HG03066 (cell line): ENCODE data around the gene EFCAB11.
A peak's percentile ranks its signal among the peaks of the same experiment; 100 is the strongest.
"Not testable (repeated sequence)": the region's sequence is repeated elsewhere in the genome, so short reads cannot be mapped to it uniquely, and the experiment has no call there.

Source experiments
- ATAC-seq: cut with Tn5 transposase; IDR thresholded peaks from one replicate; pipeline ENCODE4 v1.9.1; 2021; ENCODE audit warnings: low read depth; ENCODE audit not compliant: unreplicated experiment

EFCAB11 gene

GRCh38 chr14:89881839-89882238 lies 72.7 kb downstream of the EFCAB11 start:
- ATAC-seq = peak; percentile 74

- not testable (repeated sequence) for ATAC-seq
These were observed 80.4 kb downstream of the EFCAB11 start for GRCh38 chr14:89874091-89874490.

- no peak for ATAC-seq
These were observed 84.2 kb downstream of the EFCAB11 start for GRCh38 chr14:89870316-89870715.

- ATAC-seq = no peak
These were observed 84.9 kb downstream of the EFCAB11 start for GRCh38 chr14:89869606-89870005.

- no peak for ATAC-seq
These were observed 88.1 kb downstream of the EFCAB11 start for GRCh38 chr14:89866458-89866857.

GRCh38 chr14:89865153-89865552 lies 89.4 kb downstream of the EFCAB11 start:
- no peak for ATAC-seq

- no peak for ATAC-seq
These were observed 91.7 kb downstream of the EFCAB11 start for GRCh38 chr14:89862856-89863255.

GRCh38 chr14:89861630-89862029 lies 92.9 kb downstream of the EFCAB11 start:
- no peak for ATAC-seq

- ATAC-seq = no peak
These were observed 96.4 kb downstream of the EFCAB11 start for GRCh38 chr14:89858089-89858488.

GRCh38 chr14:89856871-89857345 lies 97.6 kb downstream of the EFCAB11 start:
- no peak for ATAC-seq

- no peak for ATAC-seq
These were observed 98.4 kb downstream of the EFCAB11 start for GRCh38 chr14:89855961-89856656.

GRCh38 chr14:89853936-89854693 lies 100.4 kb downstream of the EFCAB11 start:
- ATAC-seq = no peak

GRCh38 chr14:89851106-89851505 lies 103.4 kb downstream of the EFCAB11 start:
- no peak for ATAC-seq

- ATAC-seq = no peak
These were observed 104.6 kb downstream of the EFCAB11 start for GRCh38 chr14:89849931-89850330.

GRCh38 chr14:89848165-89848564 lies 106.4 kb downstream of the EFCAB11 start:
- no peak for ATAC-seq

GRCh38 chr14:89845346-89845745 lies 109.2 kb downstream of the EFCAB11 start:
- ATAC-seq = no peak

- no peak for ATAC-seq
These were observed 110.0 kb downstream of the EFCAB11 start for GRCh38 chr14:89844508-89844907.

GRCh38 chr14:89842837-89843236 lies 111.7 kb downstream of the EFCAB11 start:
- no peak for ATAC-seq

- no peak for ATAC-seq
These were observed 112.7 kb downstream of the EFCAB11 start for GRCh38 chr14:89841851-89842250.

- ATAC-seq = no peak
These were observed 117.6 kb downstream of the EFCAB11 start for GRCh38 chr14:89836830-89837469.

- no peak for ATAC-seq
These were observed 120.9 kb downstream of the EFCAB11 start for GRCh38 chr14:89833661-89834060.
